GM21619 (cell line): ENCODE results near the gene ELOVL7.
A peak's percentile ranks its signal among the peaks of the same experiment; 100 is the strongest.
"Not testable (repeated sequence)": the region's sequence is repeated elsewhere in the genome, so short reads cannot be mapped to it uniquely, and the experiment has no call there.

Source experiments
- ATAC-seq: cut with Tn5 transposase; IDR thresholded peaks from one replicate; pipeline ENCODE4 v1.9.1; 2021; ENCODE audit not compliant: unreplicated experiment

The ELOVL7 gene

DNA sequence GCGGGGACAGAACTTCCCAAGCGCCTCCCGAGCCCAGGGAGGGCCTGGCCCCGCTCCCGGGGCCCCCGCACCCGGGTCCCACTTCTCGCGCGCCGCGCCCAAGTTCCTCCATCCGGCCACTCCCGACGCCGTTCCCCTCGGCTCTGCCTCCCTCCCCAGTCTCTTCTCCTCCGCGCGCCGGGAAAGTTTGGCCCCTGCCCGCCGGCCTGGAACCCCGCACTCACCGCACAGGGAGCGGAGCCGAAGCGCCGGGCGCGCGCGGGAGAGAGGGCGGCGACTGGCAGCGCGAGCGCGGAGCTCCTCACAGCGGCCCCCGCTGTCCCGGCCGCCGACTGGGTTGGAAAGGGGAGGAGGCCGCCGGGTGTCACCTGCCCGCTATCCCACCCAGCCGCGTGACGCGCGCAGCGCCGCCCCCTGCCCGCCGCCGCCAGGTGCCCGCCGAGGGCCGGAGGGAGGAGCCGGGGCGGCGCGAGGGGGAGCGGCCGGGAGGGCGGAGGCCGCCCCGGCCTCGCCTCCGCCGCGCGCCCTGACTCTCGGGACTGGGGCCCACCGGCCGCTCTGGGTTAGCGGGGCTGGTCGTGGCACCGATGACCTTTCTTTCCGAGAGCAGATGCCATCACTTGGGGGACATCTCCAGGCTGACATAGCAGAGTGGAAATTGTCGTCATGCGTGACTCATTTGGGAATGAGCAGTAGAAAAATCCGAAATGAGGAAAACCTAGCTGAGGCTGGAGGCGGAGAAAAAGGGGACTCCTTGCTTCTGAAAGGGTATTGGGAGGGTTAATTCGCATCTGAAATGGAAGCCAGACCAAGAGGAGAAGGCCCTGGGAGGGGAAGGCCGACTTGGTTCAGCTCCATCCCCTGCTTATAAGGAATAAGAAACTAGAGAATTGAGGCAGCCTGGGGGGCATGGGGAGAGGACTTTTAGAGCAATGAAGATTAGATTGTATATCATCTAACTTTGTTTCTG lies at the start of gene ELOVL7:
ELOVL7 (minus strand) TSS at position 334 of the 970 bp plus-strand sequence. CDS start 56,872 bp downstream, outside the sequence.
- ATAC-seq = peak; percentile 91

DNA sequence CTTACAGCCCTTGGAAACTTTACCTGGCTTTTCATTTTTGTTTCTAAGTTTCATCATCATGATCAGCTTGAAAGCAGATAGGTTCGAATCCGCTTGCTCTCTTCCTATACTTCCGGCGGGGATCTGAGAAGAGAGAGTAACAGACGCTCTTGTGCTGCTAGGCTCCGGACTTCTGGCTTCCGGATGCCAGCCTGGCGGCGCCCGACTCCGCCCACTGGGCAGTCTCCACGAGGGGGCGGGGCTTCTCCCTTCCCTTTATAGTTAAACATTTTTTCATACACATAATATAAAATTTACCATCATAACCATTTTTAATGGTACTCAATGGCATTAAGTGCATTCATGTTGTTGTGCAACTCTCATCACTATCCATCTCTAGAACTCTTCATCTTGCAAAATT lies 49.5 kb upstream of the ELOVL7 start:
- no peak for ATAC-seq

DNA sequence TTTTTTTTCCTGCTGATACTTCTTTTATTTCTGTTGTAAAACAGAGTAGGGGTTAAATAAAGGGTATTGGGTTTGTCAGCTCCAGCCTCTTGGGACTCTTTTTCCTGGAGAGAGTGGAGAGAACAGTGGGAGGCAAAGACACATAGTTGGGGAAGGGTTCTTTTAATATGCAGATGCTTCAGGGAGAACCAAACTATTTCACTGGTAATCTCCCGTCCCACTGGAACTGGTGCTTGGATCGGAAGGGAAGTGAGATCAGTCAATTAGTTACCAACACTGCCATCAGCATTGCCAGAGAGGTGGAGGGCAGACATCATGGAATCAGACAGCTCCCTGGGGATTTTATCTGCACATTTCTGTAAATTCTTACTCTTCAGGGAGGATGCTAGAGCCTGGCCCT lies 47.6 kb upstream of the ELOVL7 start:
- no peak for ATAC-seq

DNA sequence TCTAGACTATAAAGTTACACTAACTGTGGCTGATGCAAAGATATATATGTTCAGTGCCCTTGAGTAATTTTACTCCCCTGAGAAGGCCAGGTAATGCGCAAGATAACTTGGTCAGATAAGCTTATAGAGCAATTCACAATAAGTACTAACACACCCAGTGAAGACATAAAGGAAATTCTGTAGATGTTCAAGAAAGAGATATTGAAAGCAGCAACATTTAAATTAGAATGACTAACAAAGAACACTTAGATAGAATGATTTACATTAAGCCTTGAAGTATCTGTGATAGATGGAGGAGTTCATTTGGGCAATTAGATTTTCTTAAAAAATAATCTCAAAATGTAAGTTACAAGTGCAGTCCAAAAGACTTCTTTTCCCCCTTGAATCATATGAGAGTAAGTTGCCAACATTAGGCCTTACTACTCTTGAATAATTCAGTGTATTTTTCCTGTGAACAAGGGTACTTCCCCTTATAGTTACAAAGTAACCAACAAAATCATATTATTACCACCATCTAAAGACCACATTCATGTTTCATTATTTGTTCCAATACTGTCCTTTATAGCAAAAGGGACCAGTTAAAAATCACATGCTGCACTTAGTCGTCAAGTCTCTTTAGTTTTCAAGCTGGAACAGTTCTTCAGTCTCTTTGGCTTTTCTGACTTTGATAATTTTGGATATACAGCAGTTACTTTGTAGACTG lies 44.4 kb upstream of the ELOVL7 start:
- ATAC-seq = no peak

DNA sequence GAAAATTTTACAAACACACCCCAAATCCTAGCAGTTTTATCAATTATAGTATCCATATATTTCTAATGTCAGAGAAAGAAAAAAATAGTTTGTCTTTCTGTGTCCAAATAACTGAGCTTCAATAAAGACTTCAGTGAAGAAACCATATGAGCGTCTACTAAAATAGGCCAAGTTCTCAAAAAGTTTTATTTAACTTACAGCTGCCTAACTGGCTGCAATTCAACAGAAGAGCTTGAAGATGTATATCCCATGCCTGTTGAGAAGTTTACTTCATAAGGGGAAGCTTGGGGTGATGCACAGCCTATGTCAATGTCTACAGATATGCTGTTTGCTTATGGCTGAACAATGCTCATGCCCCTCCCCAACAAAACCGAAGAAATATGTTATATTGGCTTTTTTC lies 43.7 kb upstream of the ELOVL7 start:
- ATAC-seq = no peak

DNA sequence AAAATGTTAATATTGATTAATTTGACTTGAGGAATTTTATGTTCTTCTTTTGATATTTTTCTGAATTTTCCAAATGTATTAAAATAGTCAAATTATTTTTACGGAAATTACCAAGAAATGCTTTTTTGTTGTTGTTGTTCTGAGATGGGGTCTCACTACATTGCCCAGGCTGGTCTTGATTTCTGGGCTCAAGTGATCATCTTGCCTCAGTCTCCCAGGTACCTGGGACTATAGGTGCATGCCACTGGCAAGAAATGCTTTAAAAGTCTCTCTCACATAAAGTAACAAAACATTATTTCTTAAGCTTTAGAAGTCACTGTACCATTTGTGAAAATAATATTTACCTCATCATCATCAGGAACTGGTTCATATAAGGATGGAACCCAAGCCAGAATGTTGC lies 43.0 kb upstream of the ELOVL7 start:
- no peak for ATAC-seq

DNA sequence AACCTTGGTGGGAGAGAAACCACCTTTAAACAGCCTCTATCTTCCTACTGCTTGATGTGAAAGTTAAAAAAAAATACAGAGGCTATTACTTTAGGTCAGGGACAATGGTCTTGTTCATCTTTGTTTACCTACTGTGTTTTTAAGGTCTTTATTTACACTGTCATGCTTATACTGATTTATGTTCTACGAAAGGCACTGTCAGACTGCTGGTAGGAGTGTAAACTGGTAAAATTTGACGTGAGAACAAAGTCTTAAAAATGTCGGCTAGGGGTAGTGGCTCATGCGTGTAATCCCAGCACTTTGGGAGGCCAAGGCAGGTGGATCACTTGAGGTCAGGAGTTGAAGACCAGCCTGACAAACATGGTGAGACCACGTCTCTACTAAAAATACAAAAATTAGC lies 42.1 kb upstream of the ELOVL7 start:
- ATAC-seq = no peak

DNA sequence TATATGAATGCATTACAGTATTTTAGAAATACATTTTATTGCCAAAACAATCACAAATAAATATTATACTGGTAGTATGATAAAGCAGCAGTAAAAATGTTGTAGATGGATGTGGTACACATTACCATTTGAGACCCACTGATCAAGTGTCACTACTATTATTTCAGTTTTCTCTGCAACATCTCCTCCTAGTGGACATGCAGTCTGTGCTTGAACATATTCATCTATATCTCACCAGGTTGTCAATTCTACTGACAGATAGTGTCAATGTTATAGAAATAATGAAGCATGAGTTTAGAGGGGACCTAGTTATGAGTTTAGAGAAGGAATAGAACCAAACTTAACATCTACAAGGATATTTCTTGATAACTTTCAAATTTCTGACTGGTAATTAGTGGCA lies 39.2 kb upstream of the ELOVL7 start:
- no peak for ATAC-seq

DNA sequence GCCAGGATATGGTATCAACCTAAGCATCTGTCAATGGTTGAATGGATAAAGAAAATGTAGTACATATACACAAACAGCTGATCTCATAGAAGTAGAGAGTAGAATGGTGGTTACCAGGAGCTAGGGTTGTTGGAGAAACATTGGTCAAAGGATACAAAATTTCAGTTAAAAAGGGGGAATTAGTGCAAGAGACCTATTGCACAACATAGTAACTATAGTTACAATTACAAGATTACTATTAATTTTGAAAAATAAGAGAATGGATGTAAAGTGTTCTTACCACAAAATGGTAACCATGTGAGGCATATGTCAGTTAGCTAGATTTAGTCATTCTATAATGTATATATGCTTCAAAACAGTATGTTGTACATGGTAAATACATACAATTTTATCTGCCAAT lies 28.8 kb upstream of the ELOVL7 start:
- no peak for ATAC-seq

DNA sequence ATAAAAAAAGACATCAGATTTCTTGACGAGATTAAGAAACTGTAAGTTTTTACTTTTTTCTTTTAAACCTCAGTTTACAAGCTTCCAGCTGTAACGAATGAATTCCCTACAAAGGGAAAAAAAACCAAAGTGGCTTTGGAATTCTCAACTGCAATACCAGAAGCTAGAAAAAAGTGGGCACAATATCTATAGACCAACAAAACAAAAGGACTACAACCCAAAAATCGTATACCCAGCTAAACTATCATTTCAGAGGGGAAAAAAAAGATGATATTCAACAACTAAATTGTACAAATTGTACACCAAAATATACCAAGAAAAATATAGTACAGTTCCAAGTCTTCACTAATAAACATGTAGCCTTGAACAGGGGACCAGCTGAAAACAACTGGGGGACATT lies 26.8 kb upstream of the ELOVL7 start:
- ATAC-seq = no peak

DNA sequence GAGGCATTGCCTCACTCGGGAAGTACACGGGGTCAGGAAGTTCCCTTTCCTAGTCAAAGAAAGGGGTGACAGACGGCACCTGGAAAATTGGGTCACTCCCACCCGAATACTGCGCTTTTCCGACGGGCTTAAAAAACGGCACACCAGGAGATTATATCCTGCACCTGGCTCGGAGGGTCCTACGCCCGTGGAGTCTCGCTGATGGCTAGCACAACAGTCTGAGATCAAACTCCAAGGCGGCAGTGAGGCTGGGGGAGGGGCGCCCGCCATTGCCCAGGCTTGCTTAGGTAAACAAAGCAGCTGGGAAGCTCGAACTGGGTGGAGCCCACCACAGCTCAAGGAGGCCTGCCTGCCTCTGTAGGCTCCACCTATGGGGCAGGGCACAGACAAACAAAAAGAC lies 16.5 kb upstream of the ELOVL7 start:
- not testable (repeated sequence) for ATAC-seq

DNA sequence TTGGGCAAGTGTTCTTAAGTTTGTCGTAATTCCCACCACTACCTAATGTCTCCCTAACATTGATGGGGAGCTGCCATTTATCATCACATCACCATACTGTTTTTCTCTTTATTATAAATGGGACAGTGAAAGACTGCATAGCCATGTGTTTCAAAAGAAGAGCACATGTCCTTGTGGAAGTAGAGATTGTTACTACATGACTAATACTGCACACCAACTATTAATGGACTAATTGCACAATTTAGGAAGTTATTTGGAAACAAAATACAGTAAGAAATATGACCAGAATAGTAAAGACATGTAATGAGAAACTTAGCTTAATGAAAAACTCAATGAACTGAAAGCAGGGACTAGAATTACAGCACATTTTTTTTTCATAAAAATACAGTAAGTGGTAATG lies 12.0 kb upstream of the ELOVL7 start:
- no peak for ATAC-seq

DNA sequence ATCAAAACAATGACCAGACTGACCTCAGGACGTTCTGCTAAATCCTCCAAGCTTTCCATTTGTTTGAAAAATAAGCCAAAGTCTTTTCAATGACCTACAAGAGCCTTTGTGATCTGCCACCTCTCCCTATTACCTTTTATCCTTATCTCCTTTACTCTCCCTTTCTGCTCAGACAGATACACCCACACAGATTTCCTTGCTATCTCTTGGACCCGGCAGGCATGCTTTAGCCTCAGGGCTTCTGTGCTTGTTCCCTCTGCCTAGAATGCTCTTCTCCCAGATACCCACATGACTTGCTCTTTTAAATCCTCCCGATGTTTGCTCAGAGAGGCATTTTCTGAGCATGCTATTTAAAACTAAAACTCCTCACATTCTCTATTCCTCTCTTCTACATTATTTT lies 8.9 kb upstream of the ELOVL7 start:
- no peak for ATAC-seq

DNA sequence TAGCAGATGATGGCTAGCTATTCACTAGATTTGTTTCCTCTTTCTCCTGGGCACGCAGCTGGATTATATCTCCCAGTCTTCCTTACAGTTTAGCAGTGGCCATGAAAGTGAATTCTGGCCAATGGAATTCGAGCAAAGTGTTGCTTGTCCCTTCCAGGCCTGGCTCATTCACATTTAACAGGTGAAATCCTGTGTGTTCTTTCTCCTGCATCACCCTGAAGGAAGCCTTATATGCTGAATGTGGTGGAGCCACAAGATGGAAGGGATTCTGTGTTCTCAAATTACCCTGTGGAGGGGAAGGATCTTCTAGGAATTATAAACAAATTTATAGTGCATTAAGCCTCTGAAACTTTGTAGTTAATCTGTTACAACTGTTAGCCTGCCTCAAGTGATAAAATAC lies 8.2 kb upstream of the ELOVL7 start:
- no peak for ATAC-seq

DNA sequence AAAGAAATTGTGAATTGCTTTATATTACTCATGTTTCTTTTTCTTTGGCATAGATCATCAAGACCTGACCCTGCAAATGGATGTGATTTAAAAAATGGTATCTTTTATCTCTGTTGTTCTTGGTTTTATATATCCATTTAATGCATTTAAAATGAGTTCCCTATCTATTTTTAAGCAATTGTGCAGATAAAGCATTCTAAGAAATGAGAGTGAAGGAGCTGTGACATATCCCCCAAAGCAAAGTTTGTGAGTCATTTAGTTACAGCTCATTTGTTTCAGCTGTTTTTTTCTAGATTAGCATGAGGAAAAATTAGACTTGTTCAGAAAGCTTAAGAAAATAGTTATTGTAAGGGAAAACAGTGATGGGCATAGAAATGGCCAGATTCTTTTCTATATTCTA lies 7.6 kb upstream of the ELOVL7 start:
- ATAC-seq = no peak

DNA sequence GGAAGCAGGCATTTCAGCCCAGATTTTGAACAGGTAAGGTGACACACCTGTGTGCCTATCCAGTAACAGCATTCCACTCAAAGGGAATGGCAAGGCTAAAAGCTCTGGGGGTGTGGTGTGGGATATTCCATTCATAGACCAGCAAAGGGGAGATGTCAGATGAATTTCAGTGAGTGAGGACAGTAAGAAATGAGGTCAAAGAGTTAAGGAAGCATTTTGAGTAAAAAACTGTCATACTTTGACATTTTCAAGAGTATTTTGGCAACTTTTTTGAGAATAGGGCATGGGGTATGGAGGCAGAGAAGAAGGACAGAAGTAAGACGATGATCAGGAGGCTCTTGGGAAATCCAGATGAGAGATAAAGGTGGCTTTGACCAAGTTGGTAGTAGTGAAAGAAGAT lies 2.2 kb upstream of the ELOVL7 start:
- ATAC-seq = no peak

DNA sequence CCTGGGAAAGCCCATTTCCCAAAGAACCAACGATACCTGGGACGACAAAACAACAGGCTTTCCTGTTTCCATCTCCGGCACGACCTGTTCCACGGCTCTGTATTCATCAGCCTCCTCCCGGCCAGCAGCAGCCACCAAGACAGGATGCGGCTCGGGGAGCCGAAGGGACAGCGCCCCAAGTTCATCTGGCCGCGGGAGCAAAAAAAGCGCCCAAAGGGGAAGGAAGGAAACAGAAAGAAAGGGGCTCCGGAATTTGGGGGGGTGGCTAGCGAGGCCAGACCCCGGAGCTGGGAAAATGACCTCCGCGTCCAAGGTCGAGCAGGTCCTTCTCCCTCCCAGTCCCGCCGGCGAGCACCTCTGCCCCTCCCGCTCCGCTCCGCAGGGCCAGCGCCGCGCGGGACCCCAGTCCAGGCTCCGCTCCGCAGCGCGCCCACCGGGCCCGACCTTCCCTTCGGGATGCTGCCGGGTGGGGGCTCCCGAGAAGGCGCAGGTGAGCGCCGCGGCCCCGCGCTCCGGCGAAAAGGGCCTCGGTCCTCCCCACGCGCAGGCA lies 608 bp downstream of the ELOVL7 start:
- peak; percentile 34 for ATAC-seq

DNA sequence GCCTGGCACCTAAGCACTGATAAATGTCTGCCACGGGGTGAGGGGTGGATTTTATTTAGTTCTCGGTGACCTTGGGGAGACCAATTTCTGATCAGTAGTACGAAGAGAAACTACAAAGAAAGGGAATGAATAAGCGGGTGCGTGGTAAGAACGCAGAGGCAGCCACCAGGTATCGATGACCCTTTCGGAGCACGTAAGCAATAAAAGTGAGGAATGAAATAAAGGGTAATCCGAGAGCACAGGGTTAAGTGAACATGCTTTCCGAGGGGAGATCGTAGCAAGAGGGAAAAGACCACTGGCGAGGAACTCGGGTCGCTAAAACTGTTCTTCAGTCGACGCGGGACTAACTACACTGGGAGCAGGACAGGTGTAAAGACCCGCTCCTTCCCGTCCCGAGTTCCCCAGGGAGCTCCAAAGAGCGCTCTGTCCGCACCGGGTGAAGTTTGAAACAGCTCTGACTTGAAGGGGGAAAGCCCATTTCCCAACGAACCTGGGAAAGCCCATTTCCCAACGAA lies 1.1 kb downstream of the ELOVL7 start:
- no peak for ATAC-seq

DNA sequence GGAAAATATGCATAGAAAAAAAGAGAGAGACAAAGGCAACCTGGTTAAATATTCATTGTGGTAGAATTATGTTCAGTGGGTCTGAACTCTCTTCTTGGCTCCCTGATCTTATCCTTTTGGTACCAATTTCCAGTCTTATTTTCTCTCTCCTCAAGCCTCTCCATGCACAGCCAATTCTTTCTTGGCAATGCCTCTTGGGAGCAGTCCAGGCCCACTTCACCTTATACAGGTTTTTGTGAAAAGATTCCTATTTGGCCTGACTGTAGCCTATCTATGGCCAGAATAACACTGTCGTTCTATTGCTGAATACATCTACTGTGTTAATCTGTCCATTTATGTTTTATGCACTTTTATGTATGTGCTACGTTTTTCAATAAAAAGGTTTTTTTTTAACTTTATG lies 2.7 kb downstream of the ELOVL7 start:
- no peak for ATAC-seq

DNA sequence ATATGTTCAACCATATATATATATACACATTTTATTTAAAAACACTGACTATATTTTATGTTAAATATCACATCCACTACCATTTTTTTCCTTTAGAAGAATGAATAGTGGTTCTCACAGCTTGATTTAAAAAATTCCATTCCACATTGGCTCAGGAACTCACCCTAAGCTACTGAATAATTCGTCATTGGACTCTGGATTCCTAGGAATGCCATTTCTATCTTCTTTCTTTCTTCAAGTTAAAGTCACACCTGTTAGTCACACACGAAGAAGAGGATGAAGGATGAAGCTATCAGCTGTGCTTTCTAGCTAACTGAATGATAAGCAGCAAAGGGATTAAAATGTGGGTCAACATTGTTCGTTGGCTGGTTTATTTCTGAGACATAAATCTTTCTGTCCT lies 7.9 kb downstream of the ELOVL7 start:
- no peak for ATAC-seq

DNA sequence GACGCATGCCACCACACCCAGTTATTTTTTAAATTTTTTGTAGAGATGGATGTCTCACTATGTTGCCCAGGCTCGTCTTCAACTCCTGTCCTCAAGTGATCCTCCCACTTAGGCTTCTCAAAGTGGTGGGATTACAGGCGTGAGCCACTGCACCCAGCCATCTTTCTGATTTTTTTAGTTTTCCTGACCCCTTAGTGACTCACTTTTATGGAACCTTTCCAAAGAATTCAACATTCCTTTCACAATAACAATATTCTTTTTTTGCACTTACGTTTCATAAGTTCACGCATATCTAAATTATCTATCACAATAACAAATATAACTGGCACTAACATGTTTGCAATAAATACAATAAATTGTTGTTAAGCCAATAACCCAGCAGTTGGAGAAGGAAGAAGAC lies 8.5 kb downstream of the ELOVL7 start:
- no peak for ATAC-seq

DNA sequence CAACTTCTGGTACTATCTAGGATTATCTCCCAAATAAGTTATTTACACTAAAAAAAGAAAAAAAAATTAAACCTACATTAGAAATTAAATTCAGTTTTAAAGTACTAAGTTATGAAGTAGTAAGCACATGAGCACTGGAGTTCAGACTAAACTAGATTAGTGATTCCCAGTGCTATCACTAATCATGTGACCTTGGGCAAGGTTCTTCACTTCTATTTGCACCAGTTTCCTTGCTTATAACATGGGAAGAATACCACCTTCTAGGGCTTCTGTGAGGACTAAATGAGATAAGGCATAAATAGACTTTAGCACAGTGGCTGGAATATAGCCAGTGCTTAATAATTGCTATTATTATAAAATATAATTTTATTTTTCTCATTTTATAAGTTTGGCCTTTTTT lies 10.5 kb downstream of the ELOVL7 start:
- ATAC-seq = no peak
